Thymus (tissue), 11 donors: ENCODE data around the gene WDR72. TPM values are rescaled to one million over a fixed set of nuclear protein-coding genes. Genes with fewer than 3 reads are reported as not detected.

ENCODE experiments used
- DNase-seq, 9 donors: peaks; one replicate each; pipeline ENCODE4 v3.0.0-alpha.2; 2013; ENCODE audit warnings: low spot score in 9 of 9, low read depth in 6 of 9, missing footprints in 1 of 9
- H3K27ac ChIP-seq, 2 donors: one replicate each; pipeline ENCODE4 v1.5.1; 2013; ENCODE audit warnings: control low read depth in 1 of 2, low read depth in 1 of 2, low read length in 1 of 2, mild to moderate bottlenecking in 1 of 2, moderate library complexity in 1 of 2
- H3K27me3 ChIP-seq, 2 donors: one replicate each; pipeline ENCODE4 v1.5.1; 2013; ENCODE audit warnings: low read length in 1 of 2; ENCODE audit not compliant: control insufficient read depth in 2 of 2, insufficient read depth in 1 of 2
- H3K36me3 ChIP-seq, 2 donors: one replicate each; pipeline ENCODE4 v1.5.1; 2013; ENCODE audit warnings: low read length in 1 of 2, mild to moderate bottlenecking in 1 of 2, moderate library complexity in 1 of 2; ENCODE audit not compliant: control insufficient read depth in 2 of 2, insufficient read depth in 2 of 2
- H3K4me1 ChIP-seq, 2 donors: one replicate each; pipeline ENCODE4 v1.5.1; 2013; ENCODE audit warnings: low read length in 2 of 2; ENCODE audit not compliant: control insufficient read depth in 2 of 2, insufficient read depth in 2 of 2
- H3K4me3 ChIP-seq, 2 donors: one replicate each; pipeline ENCODE4 v1.5.1; 2013; ENCODE audit warnings: low read length in 2 of 2, control low read depth in 1 of 2, mild to moderate bottlenecking in 1 of 2
- H3K9me3 ChIP-seq, 2 donors: one replicate each; pipeline ENCODE4 v1.5.1; 2013; ENCODE audit warnings: low read length in 1 of 2, mild to moderate bottlenecking in 1 of 2; ENCODE audit not compliant: control insufficient read depth in 2 of 2, insufficient read depth in 1 of 2
- WGBS: extraction: QIAGEN DNeasy Blood & Tissue Kit; methylation state at CpG from one replicate; pipeline ENCODE4 v1.1.7; 2013; 5-methylcytosine and 5-hydroxymethylcytosine counted together
- polyA plus RNA-seq: library from polyadenylated mRNA; stranded (reverse); fragments of 200-250 nt; gene quantifications from one replicate; pipeline ENCODE4 v1.2.3, GENCODE V29; 2013
- total RNA-seq: library from RNA; stranded (reverse); fragments of 120-200 nt; gene quantifications from one replicate; pipeline ENCODE4 v1.2.4, GENCODE V29; 2013
- donor health status: healthy.

Gene WDR72
- total and polyA plus RNA-seq, 2 donors: 0.21 to 0.28 TPM

- DNase-seq: no peak
- H3K27me3 ChIP-seq: no peaks in the 10 kb centered on the region
- no peaks in the 10 kb centered on the region for H3K9me3 ChIP-seq
- no peak overlapping the region for H3K27ac ChIP-seq
- H3K36me3 ChIP-seq: no peaks in the 10 kb centered on the region
- H3K4me3 ChIP-seq: no peak overlapping the region
- WGBS: 87% methylated on average over 2 of the region's 2 CpGs
- no peaks in the 10 kb centered on the region for H3K4me1 ChIP-seq
Observed at GRCh38 chr15:53512029-53512428, 247.4 kb downstream of the WDR72 start.

GRCh38 chr15:53511175-53511574 is 248.3 kb downstream of the WDR72 start:
- no peak overlapping the region for H3K27ac ChIP-seq
- H3K4me1 ChIP-seq: no peaks in the 10 kb centered on the region
- H3K4me3 ChIP-seq: no peak overlapping the region
- H3K36me3 ChIP-seq: no peaks in the 10 kb centered on the region
- DNase-seq: no peak
- no peaks in the 10 kb centered on the region for H3K9me3 ChIP-seq
- H3K27me3 ChIP-seq: no peaks in the 10 kb centered on the region

- Histone ChIP-seq H3K4me3 (no peak overlapping the region), H3K9me3 (no peaks in the 10 kb centered on the region), H3K36me3 (no peaks in the 10 kb centered on the region), H3K27ac (no peak overlapping the region), H3K4me1 (no peaks in the 10 kb centered on the region), H3K27me3 (no peaks in the 10 kb centered on the region)
- DNase-seq: no peak
- 90% methylated on average over 2 of the region's 2 CpGs for WGBS
Observed at GRCh38 chr15:53506370-53506769, 253.1 kb downstream of the WDR72 start.

GRCh38 chr15:53498996-53499395 is 260.5 kb downstream of the WDR72 start:
- WGBS: 95% methylated on average over 4 of the region's 4 CpGs

GRCh38 chr15:53490341-53490740 is 269.1 kb downstream of the WDR72 start:
- no peaks in the 10 kb centered on the region for H3K9me3 ChIP-seq
- H3K4me1 ChIP-seq: no peaks in the 10 kb centered on the region
- no peak overlapping the region for H3K27ac ChIP-seq
- no peak overlapping the region for H3K4me3 ChIP-seq
- H3K27me3 ChIP-seq: no peaks in the 10 kb centered on the region
- DNase-seq: no peak
- no peaks in the 10 kb centered on the region for H3K36me3 ChIP-seq

More at GRCh38 chr15:53498996-53499395, 260.5 kb downstream of the WDR72 start:
- no peak overlapping the region for H3K27ac ChIP-seq
- no peak for DNase-seq
- no peaks in the 10 kb centered on the region for H3K36me3 ChIP-seq
- no peaks in the 10 kb centered on the region for H3K9me3 ChIP-seq
- H3K27me3 ChIP-seq: no peaks in the 10 kb centered on the region
- H3K4me1 ChIP-seq: no peaks in the 10 kb centered on the region
- H3K4me3 ChIP-seq: no peak overlapping the region

DNA sequence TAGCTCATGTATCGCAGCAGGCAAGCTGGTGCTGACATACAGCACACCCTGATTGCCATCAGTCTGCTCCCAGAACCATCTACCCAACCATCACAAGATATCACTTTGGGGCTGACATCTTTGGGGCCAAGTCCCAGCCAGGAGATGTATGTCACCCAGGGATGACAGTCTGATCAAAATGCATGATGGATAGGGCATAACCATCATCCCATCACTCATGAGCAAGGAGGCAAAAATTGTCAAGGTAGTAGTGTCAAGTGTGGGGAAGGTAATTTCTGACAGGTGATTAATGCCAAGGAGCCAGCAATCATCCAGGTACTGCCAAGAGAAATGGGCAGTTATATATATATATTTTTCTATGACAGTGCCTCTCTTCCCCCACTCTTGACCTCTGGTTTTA is 277.4 kb downstream of the WDR72 start:
- Histone ChIP-seq H3K4me1 (no peaks in the 10 kb centered on the region), H3K27me3 (no peaks in the 10 kb centered on the region), H3K27ac (no peak overlapping the region), H3K36me3 (no peaks in the 10 kb centered on the region), H3K9me3 (no peaks in the 10 kb centered on the region), H3K4me3 (no peak overlapping the region)
- DNase-seq: no peak
- 95% methylated on average over 1 of the region's 1 CpG for WGBS

DNA sequence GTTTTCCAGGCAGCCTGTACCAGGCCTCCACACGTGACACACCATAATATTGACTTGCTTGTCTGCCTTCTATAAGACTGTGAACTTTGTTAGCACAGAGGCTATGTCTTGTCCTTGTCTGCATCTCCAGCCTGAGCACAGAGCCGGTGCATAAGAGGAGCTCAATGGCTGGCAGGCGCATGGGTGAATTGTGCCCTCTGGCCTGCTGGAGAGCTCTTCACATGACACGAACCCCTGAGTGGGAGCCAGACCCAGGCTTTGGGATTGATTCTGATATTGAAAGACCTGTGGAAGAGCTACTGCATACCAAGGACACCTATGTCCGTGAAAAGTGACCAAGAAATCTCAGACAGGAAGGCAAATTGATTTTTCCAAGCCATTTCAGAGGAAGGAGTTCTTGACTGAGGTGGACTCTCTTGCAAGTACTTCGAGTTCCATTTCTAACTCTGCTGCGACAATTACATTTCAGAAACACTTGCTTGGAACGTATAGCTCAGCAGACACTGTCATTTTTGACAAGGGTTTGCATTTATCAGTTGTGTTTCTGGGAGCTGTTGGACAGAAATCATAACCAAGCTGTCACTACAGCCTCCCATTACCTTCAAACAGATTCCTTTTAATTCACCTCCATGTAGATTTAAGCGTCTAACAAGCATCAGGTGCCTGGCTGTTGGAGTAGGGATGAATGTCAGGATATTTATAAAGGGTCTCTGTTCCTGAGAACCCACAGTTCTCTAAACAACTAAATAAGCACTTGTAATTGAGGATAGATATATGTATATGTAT is 281.3 kb downstream of the WDR72 start:
- no peak overlapping the region for H3K4me3 ChIP-seq
- H3K9me3 ChIP-seq: no peaks in the 10 kb centered on the region
- no peaks in the 10 kb centered on the region for H3K4me1 ChIP-seq
- no peak overlapping the region for H3K27ac ChIP-seq
- H3K27me3 ChIP-seq: no peaks in the 10 kb centered on the region
- DNase-seq: no peak
- WGBS: 93% methylated on average over 9 of the region's 9 CpGs
- H3K36me3 ChIP-seq: no peaks in the 10 kb centered on the region

- H3K4me3 ChIP-seq: no peak overlapping the region
- H3K36me3 ChIP-seq: no peaks in the 10 kb centered on the region
- WGBS: 84% methylated on average over 1 of the region's 1 CpG
- H3K27me3 ChIP-seq: no peaks in the 10 kb centered on the region
- H3K9me3 ChIP-seq: no peaks in the 10 kb centered on the region
- no peak overlapping the region for H3K27ac ChIP-seq
- H3K4me1 ChIP-seq: no peaks in the 10 kb centered on the region
- no peak for DNase-seq
Observed at GRCh38 chr15:53473886-53474285, 285.6 kb downstream of the WDR72 start.

- Histone ChIP-seq H3K9me3 (no peaks in the 10 kb centered on the region), H3K27ac (no peak overlapping the region), H3K27me3 (no peaks in the 10 kb centered on the region), H3K36me3 (no peaks in the 10 kb centered on the region), H3K4me1 (no peaks in the 10 kb centered on the region), H3K4me3 (no peak overlapping the region)
- DNase-seq: no peak
- WGBS: 96% methylated on average over 4 of the region's 4 CpGs
Observed at GRCh38 chr15:53473435-53473834, 286.0 kb downstream of the WDR72 start.
